K562 (cell line): ENCODE results near the gene IRF9. TPM values are rescaled to one million over a fixed set of nuclear protein-coding genes. Genes with fewer than 3 reads are reported as not detected.
A peak's percentile ranks its signal among the peaks of the same experiment; 100 is the strongest.

Source experiments
- ATAC-seq: fragments of 200-7000 bp; cut with Tn5 transposase; 3 replicates; pipeline ENCODE4 v1.9.1; 2020; ENCODE audit warnings: moderate library complexity
- BruUV-seq: library from RNA; stranded (reverse); fragments of 400-500 nt; replicated peaks from 2 replicates; lab custom pipeline; 2021; lab: Mats Ljungman, UMichigan
- CTCF ChIA-PET: fragments of 300-600 bp; formaldehyde crosslinking; extraction: SDS; loops from one replicate; lab custom pipeline; 2021; ENCODE audit warnings: low intra/inter-chr PET ratio; lab: Yijun Ruan, JAX
- POLR2A ChIA-PET: fragments of 300-600, 350-650 bp; sonication (Branson Sonifier 250); formaldehyde crosslinking; extraction: SDS; loops from one replicate; lab custom pipeline; 2021; ENCODE audit warnings: antibody characterized with exemption, inconsistent platforms; lab: Yijun Ruan, JAX
- DNase-seq, 4 experiments: peaks; one replicate each; pipeline versions ENCODE4 v3.0.0 to v3.0.0-alpha.2; 2011 to 2018; ENCODE audit warnings: low spot score in 3 of 4, mixed read lengths in 3 of 4; ENCODE audit errors: extremely low read depth in 1 of 4
- FAIRE-seq: peaks from 2 replicates; lab custom pipeline; 2011; peaks lifted over from hg19 to GRCh38; lab: Jason Lieb, UNC
- H2AFZ ChIP-seq: 2 replicates; pipeline ENCODE4 v1.6.0; 2011; ENCODE audit warnings: low read depth, low read length, control low read depth, inconsistent platforms
- H3K27ac ChIP-seq: fragments of 200-600 bp; 3 replicates; pipeline ENCODE4 v1.8.0; 2011; ENCODE audit warnings: low read depth, mild to moderate bottlenecking, control low read depth, inconsistent platforms, low read length, moderate library complexity, mixed read lengths; ENCODE audit errors: extremely low read depth
- H3K27me3 ChIP-seq, 2 experiments: fragments of 300-600 bp in 1 of 2; 2 replicates in 1 of 2; 3 replicates in 1 of 2; pipeline versions ENCODE4 v1.6.0 to v1.8.0; 2011; ENCODE audit warnings: inconsistent platforms in 2 of 2, low read length in 2 of 2, mild to moderate bottlenecking in 1 of 2, mixed read lengths in 1 of 2, moderate library complexity in 1 of 2; ENCODE audit not compliant: control insufficient read depth in 2 of 2, insufficient read depth in 2 of 2
- H3K36me3 ChIP-seq: fragments of 300-600 bp; 3 replicates; pipeline ENCODE4 v1.8.0; 2011; ENCODE audit warnings: mild to moderate bottlenecking, low read length, inconsistent platforms; ENCODE audit not compliant: control insufficient read depth, insufficient read depth
- H3K4me1 ChIP-seq, 2 experiments: fragments of 200-600 bp in 1 of 2; replicated peaks in 1 of 2; 2 replicates in 1 of 2; 3 replicates in 1 of 2; pipeline versions ENCODE4 v1.5.1 to v1.8.0; 2011; ENCODE audit warnings: inconsistent platforms in 2 of 2, low read length in 2 of 2, mild to moderate bottlenecking in 1 of 2, mixed read lengths in 1 of 2, moderate library complexity in 1 of 2; ENCODE audit not compliant: control insufficient read depth in 2 of 2, insufficient read depth in 2 of 2
- H3K4me2 ChIP-seq: 2 replicates; pipeline ENCODE4 v1.6.1; 2011; ENCODE audit warnings: low read length, control low read depth, inconsistent platforms, mixed read lengths; ENCODE audit not compliant: insufficient read depth
- H3K4me3 ChIP-seq: fragments of 200-600 bp; sonication (generic), shearing (Covaris generic); 2 replicates; pipeline ENCODE4 v1.5.1; 2016; ENCODE audit warnings: control low read depth, inconsistent platforms
- H3K79me2 ChIP-seq: fragments of 200-600 bp; 3 replicates; pipeline ENCODE4 v1.8.0; 2011; ENCODE audit warnings: low read length, inconsistent platforms; ENCODE audit not compliant: control insufficient read depth, insufficient read depth
- H3K9ac ChIP-seq, 2 experiments: 2 replicates each; pipeline versions ENCODE4 v1.6.0 to v1.6.1; 2011; ENCODE audit warnings: low read depth in 2 of 2, low read length in 2 of 2, control low read depth in 1 of 2, inconsistent platforms in 1 of 2, mild to moderate bottlenecking in 1 of 2, mixed read lengths in 1 of 2; ENCODE audit not compliant: insufficient read depth in 1 of 2
- H3K9me1 ChIP-seq: one replicate; pipeline ENCODE4 v1.6.0; 2011; ENCODE audit warnings: inconsistent platforms, mild to moderate bottlenecking, low read length, moderate library complexity; ENCODE audit not compliant: control insufficient read depth, insufficient read depth
- H3K9me3 ChIP-seq: replicated peaks from 2 replicates; pipeline ENCODE4 v1.5.1; 2011; ENCODE audit warnings: low read depth, low read length, inconsistent platforms; ENCODE audit not compliant: control insufficient read depth, insufficient read depth
- H4K20me1 ChIP-seq: replicated peaks from 2 replicates; pipeline ENCODE4 v1.6.1; 2011; ENCODE audit warnings: low read length, inconsistent platforms, mixed read lengths; ENCODE audit not compliant: control insufficient read depth, insufficient read depth
- BRCA1 ChIP-seq, 2 experiments: fragments of 450-650 bp in 1 of 2; sonication (generic) in 1 of 2; formaldehyde crosslinking in 1 of 2; IDR thresholded peaks; 2 replicates each; pipeline versions ENCODE4 v1.5.0 to v1.6.1; 2017 to 2020; ENCODE audit warnings: mild to moderate bottlenecking in 1 of 2, missing genetic modification reagents in 1 of 2
- BRF1 ChIP-seq: IDR thresholded peaks from 3 replicates; pipeline ENCODE4 v1.6.1; 2011; ENCODE audit warnings: borderline replicate concordance, mild to moderate bottlenecking; ENCODE audit not compliant: insufficient read length; ENCODE audit errors: extremely low read depth
- CEBPB ChIP-seq: fragments of 450-650 bp; IDR thresholded peaks from 2 replicates; pipeline ENCODE4 v1.6.1; 2016; ENCODE audit warnings: missing genetic modification characterization, missing compliant biosample characterization
- CHD4 ChIP-seq: fragments of 200-600 bp; sonication (generic); IDR thresholded peaks from 3 replicates; pipeline ENCODE4 v1.6.1; 2012; ENCODE audit warnings: low read depth, mild to moderate bottlenecking, mixed read lengths, low read length, inconsistent platforms; ENCODE audit not compliant: insufficient read depth, insufficient replicate concordance, poor library complexity, severe bottlenecking
- E2F3 ChIP-seq: fragments of 250-450 bp; sonication (Bioruptor Pico); IDR thresholded peaks from 2 replicates; pipeline ENCODE4 v1.4.0; 2020; ENCODE audit warnings: mild to moderate bottlenecking
- EP300 ChIP-seq: IDR thresholded peaks from 2 replicates; pipeline ENCODE4 v1.6.1; 2012; ENCODE audit warnings: low read length, improper control_type of control experiment
- GATA2 ChIP-seq: sonication (generic); formaldehyde crosslinking; IDR thresholded peaks from 2 replicates; pipeline ENCODE4 v1.4.0; 2020; ENCODE audit warnings: mild to moderate bottlenecking, missing genetic modification reagents
- HNRNPLL ChIP-seq: fragments of 200-400 bp; formaldehyde crosslinking; IDR thresholded peaks from 2 replicates; pipeline ENCODE4 v1.6.1; 2017; ENCODE audit warnings: low read length, low read depth, mild to moderate bottlenecking; ENCODE audit not compliant: poor library complexity, severe bottlenecking
- MCM2 ChIP-seq: fragments of 450-650 bp; IDR thresholded peaks from 2 replicates; pipeline ENCODE4 v1.6.1; 2017; ENCODE audit warnings: low read depth, mild to moderate bottlenecking
- MYC ChIP-seq, 2 experiments: fragments of 250-450 bp in 1 of 2; sonication (Bioruptor Pico) in 1 of 2; IDR thresholded peaks; 2 replicates each; pipeline versions ENCODE4 v1.5.1 to v1.6.1; 2012 to 2021; ENCODE audit warnings: low read depth in 2 of 2, borderline replicate concordance in 1 of 2, improper control_type of control experiment in 1 of 2, low read length in 1 of 2, mild to moderate bottlenecking in 1 of 2, moderate library complexity in 1 of 2
- RBFOX2 ChIP-seq: fragments of 200-400 bp; formaldehyde crosslinking; IDR thresholded peaks from 2 replicates; pipeline ENCODE4 v1.6.1; 2017; ENCODE audit warnings: low read depth, mild to moderate bottlenecking, low read length, moderate library complexity
- SPI1 ChIP-seq: IDR thresholded peaks from 2 replicates; pipeline ENCODE4 v1.6.1; 2011; ENCODE audit warnings: low read depth, low read length, control low read depth, borderline replicate concordance
- TEAD2 ChIP-seq: fragments of 450-650 bp; IDR thresholded peaks from 2 replicates; pipeline ENCODE4 v1.6.1; 2016; ENCODE audit warnings: missing genetic modification characterization, control low read depth, missing compliant biosample characterization
- TRIM28 ChIP-seq: fragments of 450-650 bp; IDR thresholded peaks from 2 replicates; pipeline ENCODE4 v1.6.1; 2017
- ZBTB12 ChIP-seq: fragments of 250-450 bp; sonication (Bioruptor Pico); IDR thresholded peaks from 2 replicates; pipeline ENCODE4 v1.4.0; 2020
- ZBTB5 ChIP-seq: fragments of 450-650 bp; IDR thresholded peaks from 2 replicates; pipeline ENCODE4 v1.6.1; 2017; ENCODE audit warnings: antibody characterized with exemption
- ZNF431 ChIP-seq: sonication (generic); formaldehyde crosslinking; IDR thresholded peaks from 2 replicates; pipeline ENCODE4 v1.8.0; 2022; ENCODE audit warnings: mild to moderate bottlenecking, missing genetic modification reagents
- ZNF696 ChIP-seq: fragments of 250-450 bp; sonication (Bioruptor Pico); conservative IDR thresholded peaks from 2 replicates; pipeline ENCODE4 v1.4.0; 2020; ENCODE audit warnings: mild to moderate bottlenecking, moderate library complexity
- WGBS: fragments of 100-300 bp; shearing (Covaris generic); methylation state at CpG from one replicate; pipeline ENCODE4 v1.1.6; 2016; ENCODE audit warnings: low coverage, mixed read lengths; ENCODE audit not compliant: insufficient coverage; ENCODE audit errors: missing lambda C conversion rate; 5-methylcytosine and 5-hydroxymethylcytosine counted together
- in situ Hi-C: fragments of 300-500 bp; cut with MboI; formaldehyde crosslinking; loops from 4 replicates; pipeline ENCODE4 v1.15.0; 2018; ENCODE audit warnings: inconsistent platforms, mixed read lengths
- intact Hi-C: fragments of 100-400 bp; cut with micrococcal nuclease; formaldehyde crosslinking; loops from 2 replicates; pipeline ENCODE4 v1.14.2; 2022
- polyA plus RNA-seq, 8 experiments: library from polyadenylated mRNA; depleted of rRNA in 4 of 8; stranded (reverse) in 5 of 8; unstranded in 3 of 8; fragments of >200 nt; fragmentation: Nextera tagmentation in 2 of 8; fragmentation: Illumina TruSeq in 1 of 8; extraction: Ambion mirVana in 2 of 8; extraction: Trizol in 1 of 8; gene quantifications; 2 replicates each; pipeline versions ENCODE4 v1.2.1 to v1.2.3, GENCODE V29; 2011 to 2014; ENCODE audit warnings: inconsistent platforms in 1 of 8, missing spikeins in 1 of 8
- total RNA-seq, 7 experiments: library from RNA; depleted of rRNA in 6 of 7; stranded (reverse); fragments of >200 nt in 6 of 7; fragmentation: Illumina TruSeq in 2 of 7; extraction: Trizol in 2 of 7; gene quantifications; 2 replicates each; pipeline versions ENCODE4 v1.2.1 to v1.2.3, GENCODE V29; 2011 to 2021; ENCODE audit warnings: low replicate concordance in 1 of 7

The IRF9 gene
- total and polyA plus RNA-seq, 9 of the 15 experiments (the other 6 are each of a cell fraction or from before 2014, with no cell fraction given) = 0.79 to 14.8 (median 6.1) TPM

GRCh38 chr14:24196071-24197055, 35.3 kb downstream of the IRF9 start:
- WGBS = 2% methylated on average over 32 of the region's 33 CpGs
- BruUV-seq = TSS peak; percentile 83
- Histone ChIP-seq H3K27ac (peak overlapping the region; percentile 97), H3K9me3 (0 out of 2 replicates have a peak, but pooled peaks cover 1% of the 10 kb centered on the region), H3K4me2 (peak overlapping the region; percentile 86), H3K36me3 (peaks cover 26% of the 10 kb centered on the region; the same call in 2 of the 3 replicates), H3K27me3 (no peaks in the 10 kb centered on the region), H2AFZ (peak overlapping the region; percentile 98), H4K20me1 (no peaks in the 10 kb centered on the region), H3K4me3 (peak overlapping the region; percentile 67), H3K4me1 (peaks cover 6 to 13% of the 10 kb centered on the region in 2 experiments; a peak in 3 of 5 replicates), H3K9me1 (no peaks in the 10 kb centered on the region), H3K9ac (peak overlapping the region; percentile 96 to 99), H3K79me2 (peaks cover 51% of the 10 kb centered on the region)
- in situ Hi-C loops (no loop called here), intact Hi-C loops (no loop called here)
- ChIA-PET POLR2A (interaction anchor here (0.9 to 3.2 kb wide), 7 partner anchors 8 to 875 kb away, joined by 3 to 21 read pairs (median 5); partner anchors contain the start of genes CHMP4A, IRF9 and MDP1), CTCF (no interaction called here)
- FAIRE-seq = peak; percentile 78
- peak; percentile 66 for ATAC-seq
- DNase-seq = peak in 2 of 4 experiments; percentile 27 to 50
- TF ChIP-seq ZNF431 (no peak), CEBPB (tag) (no peak), SPI1 (peak; percentile 69; the same call in 1 of the 2 replicates), TRIM28 (no peak), BRF1 (no peak), E2F3 (CRISPR knock-in tag) (no peak), MYC (IDR thresholded peaks at IDR 0.05; ENCODE audit: low read depth, low read length) (no peak), MYC (CRISPR knock-in tag; IDR thresholded peaks at IDR 0.05; ENCODE audit: borderline replicate concordance, low read depth) (no peak), BRCA1 (IDR thresholded peaks at IDR 0.05) (no peak), BRCA1 (CRISPR knock-in tag; IDR thresholded peaks at IDR 0.05) (no peak), RBFOX2 (no peak), EP300 (no peak), MCM2 (no peak), CHD4 (no peak), HNRNPLL (peak; percentile 9), ZBTB12 (CRISPR knock-in tag) (no peak), ZBTB5 (no peak), ZNF696 (CRISPR knock-in tag) (no peak), GATA2 (CRISPR knock-in tag) (no peak), TEAD2 (tag) (no peak)
